ENCODE measurements around the gene CSNK2A2. TPM values are rescaled to one million over a fixed set of nuclear protein-coding genes. Genes with fewer than 3 reads are reported as not detected.

CSNK2A2 gene
- total and polyA plus RNA-seq, 4 donors = 17.4 to 56.8 (median 37.4) TPM

DNA sequence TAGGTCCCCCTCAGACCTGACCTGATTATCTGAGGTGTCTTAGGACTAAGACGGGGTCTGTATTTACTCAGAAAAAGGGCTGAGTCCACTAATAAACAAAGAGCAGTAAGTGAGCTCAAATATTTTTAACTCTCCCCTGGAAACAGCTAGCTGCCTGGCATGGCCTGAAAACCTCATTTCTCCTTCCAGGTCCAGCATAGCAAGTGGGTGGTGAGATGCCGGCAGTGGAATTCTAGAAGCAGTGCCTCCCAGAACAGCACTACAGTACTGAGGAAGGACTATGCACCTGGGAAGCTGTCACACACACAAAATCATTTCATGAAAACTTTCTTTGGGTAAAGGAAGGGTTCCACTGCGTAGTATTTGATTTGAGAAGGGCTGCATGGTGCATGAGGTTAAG lies 39.2 kb downstream of the CSNK2A2 start:
- peaks cover 0 to 9% of the 10 kb centered on the region in 2 donors for H3K36me3 ChIP-seq (ENCODE audit: control insufficient read depth in 1 of 2, insufficient read depth in 2 of 2, low read length in 1 of 2)
- no peaks in the 10 kb centered on the region for H3K9me3 ChIP-seq (ENCODE audit: control insufficient read depth, low read length)
- 77 to 91% methylated on average over 3 of the region's 3 CpGs for WGBS, 2 donors
- DNase-seq (no peak), ATAC-seq (ENCODE audit: low FRiP score) (no peak)
- no peaks in the 10 kb centered on the region for H3K27me3 ChIP-seq (ENCODE audit: control insufficient read depth in 1 of 2, insufficient read depth in 2 of 2, low read length in 1 of 2)
- no peak overlapping the region for H3K27ac ChIP-seq (ENCODE audit: low read depth in 1 of 2, low read length in 2 of 2)
- intact Hi-C loops (cut with DNase I) = no loop called here
- no peaks in the 10 kb centered on the region for H3K4me1 ChIP-seq (ENCODE audit: control insufficient read depth in 1 of 2, insufficient read depth in 2 of 2, low read length in 2 of 2)
- H3K4me3 ChIP-seq (ENCODE audit: low read length in 2 of 2) = no peak overlapping the region

GRCh38 chr16:58157951-58158540 lies 39.9 kb downstream of the CSNK2A2 start:
- H3K9me3 ChIP-seq (ENCODE audit: control insufficient read depth, low read length) = no peaks in the 10 kb centered on the region
- H3K36me3 ChIP-seq (ENCODE audit: control insufficient read depth in 1 of 2, insufficient read depth in 2 of 2, low read length in 1 of 2) = peaks cover 0 to 5% of the 10 kb centered on the region in 2 donors
- ATAC-seq (ENCODE audit: low FRiP score) (no peak), DNase-seq (no peak)
- H3K27ac ChIP-seq (ENCODE audit: low read depth in 1 of 2, low read length in 2 of 2) = no peak overlapping the region
- H3K4me1 ChIP-seq (ENCODE audit: control insufficient read depth in 1 of 2, insufficient read depth in 2 of 2, low read length in 2 of 2) = no peaks in the 10 kb centered on the region
- 79 to 82% methylated on average over 29 of the region's 29 CpGs for WGBS, 2 donors
- intact Hi-C loops (cut with DNase I) = no loop called here
- H3K27me3 ChIP-seq (ENCODE audit: control insufficient read depth in 1 of 2, insufficient read depth in 2 of 2, low read length in 1 of 2) = no peaks in the 10 kb centered on the region
- H3K4me3 ChIP-seq (ENCODE audit: low read length in 2 of 2) = no peak overlapping the region

GRCh38 chr16:58157239-58157638 lies 40.7 kb downstream of the CSNK2A2 start:
- H3K4me1 ChIP-seq (ENCODE audit: control insufficient read depth in 1 of 2, insufficient read depth in 2 of 2, low read length in 2 of 2) = no peaks in the 10 kb centered on the region
- 79 to 81% methylated on average over 2 of the region's 2 CpGs for WGBS, 2 donors
- DNase-seq (no peak), ATAC-seq (ENCODE audit: low FRiP score) (no peak)
- no peak overlapping the region for H3K4me3 ChIP-seq (ENCODE audit: low read length in 2 of 2)
- no peak overlapping the region for H3K27ac ChIP-seq (ENCODE audit: low read depth in 1 of 2, low read length in 2 of 2)
- no peaks in the 10 kb centered on the region for H3K27me3 ChIP-seq (ENCODE audit: control insufficient read depth in 1 of 2, insufficient read depth in 2 of 2, low read length in 1 of 2)
- intact Hi-C loops (cut with DNase I) = no loop called here
- peaks cover 0 to 2% of the 10 kb centered on the region in 2 donors for H3K36me3 ChIP-seq (ENCODE audit: control insufficient read depth in 1 of 2, insufficient read depth in 2 of 2, low read length in 1 of 2)
- H3K9me3 ChIP-seq (ENCODE audit: control insufficient read depth, low read length) = no peaks in the 10 kb centered on the region

DNA sequence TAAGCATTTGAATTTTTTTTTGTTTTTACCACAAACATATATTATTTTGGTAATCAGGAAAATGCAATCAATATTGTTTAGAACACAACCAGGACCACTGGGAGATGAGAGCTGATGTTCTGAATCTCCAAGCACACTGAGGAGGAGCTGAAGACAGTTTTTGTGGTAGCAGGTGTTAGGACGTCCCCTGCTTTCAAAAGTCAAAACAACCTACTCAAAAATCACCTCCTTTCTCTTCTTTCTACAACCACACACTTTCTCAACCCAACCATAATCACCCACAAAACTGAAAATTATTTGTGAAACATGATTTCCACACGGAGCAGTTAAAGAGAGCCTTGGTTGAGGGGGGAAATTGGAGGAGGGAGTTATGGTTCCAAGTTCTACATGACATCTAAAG lies 42.1 kb downstream of the CSNK2A2 start:
- Histone ChIP-seq H3K4me3 (ENCODE audit: low read length in 2 of 2) (no peak overlapping the region), H3K9me3 (ENCODE audit: control insufficient read depth, low read length) (no peaks in the 10 kb centered on the region), H3K27ac (ENCODE audit: low read depth in 1 of 2, low read length in 2 of 2) (no peak overlapping the region), H3K27me3 (ENCODE audit: control insufficient read depth in 1 of 2, insufficient read depth in 2 of 2, low read length in 1 of 2) (no peaks in the 10 kb centered on the region), H3K36me3 (ENCODE audit: control insufficient read depth in 1 of 2, insufficient read depth in 2 of 2, low read length in 1 of 2) (no peaks in the 10 kb centered on the region), H3K4me1 (ENCODE audit: control insufficient read depth in 1 of 2, insufficient read depth in 2 of 2, low read length in 2 of 2) (no peaks in the 10 kb centered on the region)
- intact Hi-C loops (cut with DNase I) = no loop called here
- no peak for ATAC-seq (ENCODE audit: low FRiP score)
- 61 to 66% methylated on average over 2 of the region's 2 CpGs for WGBS, 2 donors
- no peak for DNase-seq

GRCh38 chr16:58154345-58154744 lies 43.6 kb downstream of the CSNK2A2 start:
- DNase-seq (no peak), ATAC-seq (ENCODE audit: low FRiP score) (no peak)
- Histone ChIP-seq H3K27me3 (ENCODE audit: control insufficient read depth in 1 of 2, insufficient read depth in 2 of 2, low read length in 1 of 2) (no peaks in the 10 kb centered on the region), H3K4me3 (ENCODE audit: low read length in 2 of 2) (no peak overlapping the region), H3K9me3 (ENCODE audit: control insufficient read depth, low read length) (no peaks in the 10 kb centered on the region), H3K36me3 (ENCODE audit: control insufficient read depth in 1 of 2, insufficient read depth in 2 of 2, low read length in 1 of 2) (no peaks in the 10 kb centered on the region), H3K27ac (ENCODE audit: low read depth in 1 of 2, low read length in 2 of 2) (no peak overlapping the region), H3K4me1 (ENCODE audit: control insufficient read depth in 1 of 2, insufficient read depth in 2 of 2, low read length in 2 of 2) (no peaks in the 10 kb centered on the region)
- intact Hi-C loops (cut with DNase I) = no loop called here
- 74 to 81% methylated on average over 2 of the region's 2 CpGs for WGBS, 2 donors

- intact Hi-C loops (cut with DNase I) = no loop called here
- WGBS, 2 donors = 70 to 77% methylated on average over 8 of the region's 8 CpGs
- H3K27me3 ChIP-seq (ENCODE audit: control insufficient read depth in 1 of 2, insufficient read depth in 2 of 2, low read length in 1 of 2) = no peaks in the 10 kb centered on the region
Observed at GRCh38 chr16:58152246-58152868, 45.5 kb downstream of the CSNK2A2 start.

GRCh38 chr16:58148526-58148925 lies 49.4 kb downstream of the CSNK2A2 start:
- ATAC-seq (ENCODE audit: low FRiP score) (no peak), DNase-seq (no peak)
- Histone ChIP-seq H3K4me3 (ENCODE audit: low read length in 2 of 2) (no peak overlapping the region), H3K4me1 (ENCODE audit: control insufficient read depth in 1 of 2, insufficient read depth in 2 of 2, low read length in 2 of 2) (no peaks in the 10 kb centered on the region), H3K9me3 (ENCODE audit: control insufficient read depth, low read length) (no peaks in the 10 kb centered on the region), H3K27me3 (ENCODE audit: control insufficient read depth in 1 of 2, insufficient read depth in 2 of 2, low read length in 1 of 2) (no peaks in the 10 kb centered on the region), H3K36me3 (ENCODE audit: control insufficient read depth in 1 of 2, insufficient read depth in 2 of 2, low read length in 1 of 2) (no peaks in the 10 kb centered on the region), H3K27ac (ENCODE audit: low read depth in 1 of 2, low read length in 2 of 2) (no peak overlapping the region)
- intact Hi-C loops (cut with DNase I) = no loop called here
- 73 to 77% methylated on average over 1 of the region's 1 CpG for WGBS, 2 donors

More at GRCh38 chr16:58152246-58152868, 45.5 kb downstream of the CSNK2A2 start:
- H3K4me1 ChIP-seq (ENCODE audit: control insufficient read depth in 1 of 2, insufficient read depth in 2 of 2, low read length in 2 of 2) = no peaks in the 10 kb centered on the region
- no peaks in the 10 kb centered on the region for H3K36me3 ChIP-seq (ENCODE audit: control insufficient read depth in 1 of 2, insufficient read depth in 2 of 2, low read length in 1 of 2)
- DNase-seq (no peak), ATAC-seq (ENCODE audit: low FRiP score) (no peak)
- H3K4me3 ChIP-seq (ENCODE audit: low read length in 2 of 2) = no peak overlapping the region
- no peak overlapping the region for H3K27ac ChIP-seq (ENCODE audit: low read depth in 1 of 2, low read length in 2 of 2)
- H3K9me3 ChIP-seq (ENCODE audit: control insufficient read depth, low read length) = no peaks in the 10 kb centered on the region

- ATAC-seq (ENCODE audit: low FRiP score) (no peak), DNase-seq (no peak)
- intact Hi-C loops (cut with DNase I) = no loop called here
- Histone ChIP-seq H3K36me3 (ENCODE audit: control insufficient read depth in 1 of 2, insufficient read depth in 2 of 2, low read length in 1 of 2) (no peaks in the 10 kb centered on the region), H3K27ac (ENCODE audit: low read depth in 1 of 2, low read length in 2 of 2) (no peak overlapping the region), H3K9me3 (ENCODE audit: control insufficient read depth, low read length) (no peaks in the 10 kb centered on the region), H3K4me3 (ENCODE audit: low read length in 2 of 2) (no peak overlapping the region), H3K4me1 (ENCODE audit: control insufficient read depth in 1 of 2, insufficient read depth in 2 of 2, low read length in 2 of 2) (no peaks in the 10 kb centered on the region), H3K27me3 (ENCODE audit: control insufficient read depth in 1 of 2, insufficient read depth in 2 of 2, low read length in 1 of 2) (no peaks in the 10 kb centered on the region)
- whole genome bisulfite sequencing, 2 donors = 93 to 97% methylated on average over 2 of the region's 2 CpGs
Observed at GRCh38 chr16:58148099-58148498, 49.8 kb downstream of the CSNK2A2 start.

- H3K27me3 ChIP-seq (ENCODE audit: control insufficient read depth in 1 of 2, insufficient read depth in 2 of 2, low read length in 1 of 2) = no peaks in the 10 kb centered on the region
- H3K27ac ChIP-seq (ENCODE audit: low read depth in 1 of 2, low read length in 2 of 2) = no peak overlapping the region
- no peak overlapping the region for H3K4me3 ChIP-seq (ENCODE audit: low read length in 2 of 2)
- no peaks in the 10 kb centered on the region for H3K36me3 ChIP-seq (ENCODE audit: control insufficient read depth in 1 of 2, insufficient read depth in 2 of 2, low read length in 1 of 2)
- intact Hi-C loops (cut with DNase I) = no loop called here
- no peak for ATAC-seq (ENCODE audit: low FRiP score)
- no peaks in the 10 kb centered on the region for H3K9me3 ChIP-seq (ENCODE audit: control insufficient read depth, low read length)
- DNase-seq = no peak
- H3K4me1 ChIP-seq (ENCODE audit: control insufficient read depth in 1 of 2, insufficient read depth in 2 of 2, low read length in 2 of 2) = no peaks in the 10 kb centered on the region
Observed at GRCh38 chr16:58138852-58139251, 59.1 kb downstream of the CSNK2A2 start.
